HUES6 (cell line): ENCODE data around the gene SRSF12.

Source experiments
- H3K27ac ChIP-seq: 2 replicates; pipeline ENCODE4 v1.7.0; 2013; ENCODE audit warnings: low read depth, mild to moderate bottlenecking, low read length, inconsistent platforms
- H3K27me3 ChIP-seq: 2 replicates; pipeline ENCODE4 v1.6.1; 2013; ENCODE audit warnings: low read length; ENCODE audit not compliant: control insufficient read depth, insufficient read depth
- H3K36me3 ChIP-seq: 2 replicates; pipeline ENCODE4 v1.6.1; 2013; ENCODE audit warnings: low read length; ENCODE audit not compliant: control insufficient read depth, insufficient read depth
- H3K4me1 ChIP-seq: 2 replicates; pipeline ENCODE4 v1.6.1; 2013; ENCODE audit warnings: low read length; ENCODE audit not compliant: control insufficient read depth, insufficient read depth
- H3K4me3 ChIP-seq: 2 replicates; pipeline ENCODE4 v1.5.1; 2013; ENCODE audit warnings: low read depth, low read length
- H3K9ac ChIP-seq: one replicate; pipeline ENCODE4 v1.6.1; 2013; ENCODE audit warnings: mild to moderate bottlenecking, low read length
- H3K9me3 ChIP-seq: 2 replicates; pipeline ENCODE4 v1.6.1; 2013; ENCODE audit warnings: low read depth, low read length; ENCODE audit not compliant: control insufficient read depth, insufficient read depth

SRSF12 gene

DNA sequence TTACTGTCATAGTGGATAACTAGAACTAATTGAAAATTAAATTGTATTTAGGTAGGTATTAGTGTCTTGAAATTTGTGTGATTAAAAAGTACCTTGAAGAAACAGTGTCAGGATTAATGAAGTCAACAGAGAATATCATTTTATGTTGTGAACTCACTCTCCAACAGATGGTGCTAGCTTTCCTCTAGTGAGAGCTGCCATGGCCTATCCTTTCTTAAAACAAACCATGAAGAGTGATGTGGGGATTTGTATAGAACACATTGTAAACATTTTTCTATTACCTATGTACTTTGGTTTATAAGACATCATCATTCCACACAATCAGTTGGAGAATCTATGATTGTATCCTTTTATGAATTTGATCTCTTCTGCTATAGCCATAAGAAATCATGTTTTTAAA is 4.8 kb upstream of the SRSF12 start:
- H3K9me3 ChIP-seq, result no peaks in the 10 kb centered on the region
- H3K27me3 ChIP-seq, result peaks cover 25% of the 10 kb centered on the region
- no peak overlapping the region for H3K4me3 ChIP-seq
- H3K27ac ChIP-seq, result no peak overlapping the region
- no peaks in the 10 kb centered on the region for H3K4me1 ChIP-seq
- no peak overlapping the region for H3K9ac ChIP-seq
- H3K36me3 ChIP-seq, result no peaks in the 10 kb centered on the region

- H3K27me3 ChIP-seq, result peaks cover 32% of the 10 kb centered on the region
- H3K4me3 ChIP-seq, result no peak overlapping the region
- H3K36me3 ChIP-seq, result no peaks in the 10 kb centered on the region
- no peaks in the 10 kb centered on the region for H3K9me3 ChIP-seq
- H3K4me1 ChIP-seq, result no peaks in the 10 kb centered on the region
- H3K9ac ChIP-seq, result no peak overlapping the region
- no peak overlapping the region for H3K27ac ChIP-seq
Observed at GRCh38 chr6:89121934-89122333, 4.1 kb upstream of the SRSF12 start.

DNA sequence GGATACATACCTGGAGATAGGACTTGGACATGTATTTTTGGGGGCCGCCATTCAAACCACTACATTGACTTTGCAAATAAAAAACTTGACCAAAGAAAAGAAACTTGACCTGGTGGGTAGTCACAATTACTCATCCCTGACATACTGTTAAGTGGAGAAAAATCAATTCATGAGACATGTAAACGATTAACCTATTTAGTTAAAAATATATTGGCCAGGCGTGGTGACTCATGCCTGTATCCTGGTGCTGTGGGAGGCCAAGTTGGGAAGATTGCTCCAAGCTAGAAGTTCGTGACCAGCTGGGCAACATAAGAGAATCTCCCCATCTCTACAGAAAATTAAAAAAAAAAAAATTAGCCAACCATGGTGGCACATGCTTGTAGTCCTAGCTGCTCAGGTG is 2.5 kb upstream of the SRSF12 start:
- Histone ChIP-seq H3K4me1 (no peaks in the 10 kb centered on the region), H3K27me3 (peaks cover 44% of the 10 kb centered on the region), H3K4me3 (no peak overlapping the region), H3K9ac (no peak overlapping the region), H3K36me3 (no peaks in the 10 kb centered on the region), H3K27ac (no peak overlapping the region), H3K9me3 (no peaks in the 10 kb centered on the region)

DNA sequence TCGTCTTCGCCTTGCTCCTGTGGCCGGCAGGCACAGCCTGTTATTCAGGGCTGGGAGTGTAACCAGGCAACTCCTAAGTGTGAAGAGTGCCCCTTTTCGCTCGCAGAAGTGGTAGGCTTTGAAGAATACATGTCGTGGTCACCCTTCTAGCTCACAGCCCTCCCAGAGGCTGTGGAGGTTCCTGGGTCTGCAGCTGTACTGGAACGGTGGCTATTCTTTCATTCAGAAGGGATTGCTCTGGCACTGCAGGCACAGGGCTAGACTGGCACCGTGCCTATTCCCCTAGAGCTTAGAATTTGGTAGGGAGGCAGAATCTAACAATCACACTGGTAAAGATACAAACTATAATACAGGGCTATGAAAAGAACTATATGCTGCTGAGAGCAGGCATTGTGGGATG is 1.1 kb upstream of the SRSF12 start:
- Histone ChIP-seq H3K9ac (no peak overlapping the region), H3K27ac (no peak overlapping the region), H3K4me1 (no peaks in the 10 kb centered on the region), H3K27me3 (peaks cover 44% of the 10 kb centered on the region), H3K36me3 (no peaks in the 10 kb centered on the region), H3K9me3 (no peaks in the 10 kb centered on the region), H3K4me3 (no peak overlapping the region)

DNA sequence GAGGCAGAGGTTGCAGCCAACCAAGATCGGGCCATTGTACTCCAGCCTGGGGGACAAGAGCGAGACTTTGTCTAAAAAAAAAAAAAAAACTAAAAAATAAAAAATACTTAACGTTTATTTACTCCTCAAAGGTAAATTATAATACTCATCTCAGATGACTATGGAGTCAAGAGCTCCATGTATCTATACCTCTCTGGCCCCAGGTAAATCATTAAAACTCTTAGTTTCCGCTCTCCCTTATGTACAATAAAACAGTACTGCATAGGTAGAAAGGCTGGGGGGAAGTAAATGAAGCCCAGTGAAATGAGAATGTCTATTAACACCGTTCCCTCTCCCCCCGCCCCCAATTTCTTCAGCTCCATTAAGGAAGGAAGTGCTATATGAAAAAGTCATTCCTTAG is 1.2 kb downstream of the SRSF12 start:
- H3K4me3 ChIP-seq, result peak overlapping the region; percentile 73

DNA sequence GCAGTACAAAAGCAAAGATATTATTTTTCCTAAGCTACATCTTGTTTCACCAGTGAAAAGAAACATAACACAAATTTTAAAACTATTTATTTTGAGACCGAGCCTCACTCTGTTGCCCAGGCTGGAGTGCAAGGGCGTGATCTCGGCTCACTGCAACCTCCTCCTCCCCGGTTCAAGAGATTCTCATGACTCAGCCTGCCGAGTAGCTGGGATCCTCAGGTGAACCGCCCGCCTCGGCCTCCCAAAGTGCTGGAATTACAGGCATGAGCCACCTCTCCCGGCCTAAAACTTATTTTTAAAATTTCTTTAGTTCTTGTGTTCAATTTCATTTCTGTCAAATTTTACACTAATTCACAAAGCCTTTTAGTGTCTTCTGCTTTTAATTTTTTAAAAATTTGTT is 5.9 kb downstream of the SRSF12 start:
- H3K9me3 ChIP-seq, result no peaks in the 10 kb centered on the region
- no peaks in the 10 kb centered on the region for H3K4me1 ChIP-seq
- no peaks in the 10 kb centered on the region for H3K36me3 ChIP-seq
- H3K9ac ChIP-seq, result no peak overlapping the region
- H3K4me3 ChIP-seq, result no peak overlapping the region
- H3K27ac ChIP-seq, result no peak overlapping the region
- H3K27me3 ChIP-seq, result peaks cover 12% of the 10 kb centered on the region

More for the DNA sequence above, 1.2 kb downstream of the SRSF12 start:
- H3K9me3 ChIP-seq, result no peaks in the 10 kb centered on the region
- H3K27me3 ChIP-seq, result peaks cover 44% of the 10 kb centered on the region
- H3K4me1 ChIP-seq, result no peaks in the 10 kb centered on the region
- no peak overlapping the region for H3K9ac ChIP-seq
- H3K27ac ChIP-seq, result no peak overlapping the region
- H3K36me3 ChIP-seq, result no peaks in the 10 kb centered on the region

GRCh38 chr6:89110284-89110683 is 7.6 kb downstream of the SRSF12 start:
- Histone ChIP-seq H3K36me3 (peaks cover under 1% of the 10 kb centered on the region), H3K4me3 (no peak overlapping the region), H3K9me3 (no peaks in the 10 kb centered on the region), H3K9ac (no peak overlapping the region), H3K27ac (no peak overlapping the region), H3K27me3 (no peaks in the 10 kb centered on the region), H3K4me1 (no peaks in the 10 kb centered on the region)

DNA sequence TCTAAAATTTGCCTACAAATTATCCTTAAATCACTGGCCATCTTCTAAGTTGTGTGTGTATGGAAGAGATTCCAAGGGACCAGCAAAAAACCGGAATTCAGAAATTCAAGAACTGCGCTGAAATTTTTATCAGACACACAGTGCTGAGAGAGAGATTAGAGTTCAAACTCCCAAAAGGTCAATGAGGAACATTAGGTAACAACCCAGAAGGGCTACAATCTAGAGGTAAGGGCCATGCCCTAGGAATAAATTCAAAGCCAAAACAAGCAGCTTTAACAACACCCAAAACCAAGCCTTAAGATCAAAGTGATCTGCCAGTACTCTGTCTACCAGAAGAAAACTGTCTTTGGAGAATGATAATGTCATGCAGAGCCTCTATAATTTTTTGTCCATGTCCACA is 17.8 kb downstream of the SRSF12 start:
- no peaks in the 10 kb centered on the region for H3K9me3 ChIP-seq
- H3K4me3 ChIP-seq, result no peak overlapping the region
- no peak overlapping the region for H3K9ac ChIP-seq
- H3K27me3 ChIP-seq, result no peaks in the 10 kb centered on the region
- H3K36me3 ChIP-seq, result peaks cover 8% of the 10 kb centered on the region
- no peak overlapping the region for H3K27ac ChIP-seq
- H3K4me1 ChIP-seq, result no peaks in the 10 kb centered on the region

DNA sequence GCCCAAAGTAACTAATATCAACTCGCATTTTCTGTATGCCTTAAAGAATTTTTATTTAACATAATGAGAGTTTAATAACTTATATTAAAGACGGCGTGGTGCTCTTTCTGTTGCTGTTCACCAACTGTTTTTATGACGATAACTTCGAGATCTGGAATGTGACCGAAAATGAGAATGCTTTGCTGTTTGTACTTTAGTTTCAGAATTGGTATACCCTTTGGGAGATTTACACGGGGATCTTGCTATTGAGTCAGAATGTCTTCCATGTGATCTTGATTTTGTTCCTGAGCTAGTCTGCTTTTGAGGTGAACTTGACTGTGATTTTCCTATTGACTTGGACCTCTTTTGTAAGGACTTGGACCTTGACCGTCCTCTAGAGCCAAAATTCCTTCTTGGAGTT is 19.4 kb downstream of the SRSF12 start:
- no peak overlapping the region for H3K27ac ChIP-seq
- H3K9ac ChIP-seq, result no peak overlapping the region
- no peaks in the 10 kb centered on the region for H3K9me3 ChIP-seq
- peaks cover 4% of the 10 kb centered on the region for H3K36me3 ChIP-seq
- no peak overlapping the region for H3K4me3 ChIP-seq
- H3K4me1 ChIP-seq, result no peaks in the 10 kb centered on the region
- no peaks in the 10 kb centered on the region for H3K27me3 ChIP-seq

GRCh38 chr6:89087881-89088280 is 30.0 kb downstream of the SRSF12 start:
- Histone ChIP-seq H3K4me1 (peaks cover 40% of the 10 kb centered on the region), H3K36me3 (peaks cover 22% of the 10 kb centered on the region), H3K9me3 (no peaks in the 10 kb centered on the region), H3K27me3 (no peaks in the 10 kb centered on the region), H3K27ac (no peak overlapping the region), H3K4me3 (no peak overlapping the region), H3K9ac (no peak overlapping the region)

DNA sequence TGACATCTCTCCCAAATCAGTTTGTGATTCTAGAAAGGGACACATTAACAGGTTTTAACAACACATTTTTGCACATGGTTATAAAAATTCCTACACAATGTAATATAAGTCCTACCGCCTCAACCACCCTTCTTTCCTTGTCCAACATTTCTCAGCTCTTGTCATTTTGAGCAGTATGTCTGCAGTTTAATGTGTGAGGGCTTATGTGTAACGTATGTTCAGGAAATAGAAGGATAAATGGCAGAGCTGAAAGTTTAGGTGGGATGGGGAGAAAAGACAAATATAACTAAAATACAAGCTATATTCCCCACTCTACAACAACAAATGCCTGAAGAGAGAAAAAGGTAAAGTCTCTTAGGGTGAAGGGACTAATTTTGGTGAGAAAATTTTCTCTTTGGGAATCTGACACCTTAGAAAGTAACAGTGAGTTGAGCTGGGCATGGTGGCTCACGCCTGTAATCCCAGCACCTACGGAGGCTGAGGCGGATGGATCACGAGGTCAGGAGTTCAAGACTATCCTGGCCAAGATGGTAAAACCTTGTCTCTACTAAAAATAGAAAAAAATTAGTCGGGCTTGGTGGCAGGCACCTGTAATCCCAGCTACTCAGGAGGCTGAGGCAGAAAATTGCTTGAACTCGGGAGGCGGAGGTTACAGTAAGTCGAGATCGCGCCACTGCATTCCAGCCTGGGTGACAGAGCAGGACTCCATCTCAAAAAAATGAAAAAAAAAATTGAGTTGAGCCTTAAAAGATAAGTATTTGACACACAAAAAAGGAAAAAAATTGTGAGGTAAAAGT is 32.3 kb downstream of the SRSF12 start:
- Histone ChIP-seq H3K4me3 (peak overlapping the region; percentile 38), H3K27me3 (no peaks in the 10 kb centered on the region), H3K9me3 (no peaks in the 10 kb centered on the region), H3K27ac (peak overlapping the region; percentile 93; the same call in 1 of the 2 replicates), H3K9ac (peak overlapping the region; percentile 73), H3K36me3 (peaks cover 22% of the 10 kb centered on the region), H3K4me1 (peaks cover 37% of the 10 kb centered on the region)
